NCI-H1436 treated with DMSO at 0.1 percent for 48 hours (cell line): ENCODE measurements around the gene NES.

Experiments used
- DNase-seq: peaks from one replicate; lab custom pipeline; 2025; lab: John Stamatoyannopoulos, UW

Gene NES

DNA sequence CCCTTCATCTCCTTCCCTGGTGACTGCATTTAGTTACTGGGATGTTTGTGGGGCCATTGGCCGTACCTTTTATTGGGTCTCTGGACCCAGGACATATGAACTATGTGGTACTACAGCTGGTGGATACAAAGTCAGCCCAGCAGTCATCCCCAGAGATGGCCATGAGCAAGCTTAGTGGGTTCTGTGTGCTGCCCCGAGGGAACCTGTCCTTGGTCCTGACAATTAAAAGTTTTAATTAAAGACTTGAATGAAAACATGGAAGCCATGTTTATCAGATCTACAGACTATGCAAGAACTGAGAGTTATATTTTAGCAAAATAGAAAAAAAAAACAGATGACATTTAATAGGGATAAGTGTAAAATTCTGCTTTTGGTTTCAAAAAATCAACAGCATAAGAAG lies 2.8 kb upstream of the NES start:
- DNase-seq = no peak

DNA sequence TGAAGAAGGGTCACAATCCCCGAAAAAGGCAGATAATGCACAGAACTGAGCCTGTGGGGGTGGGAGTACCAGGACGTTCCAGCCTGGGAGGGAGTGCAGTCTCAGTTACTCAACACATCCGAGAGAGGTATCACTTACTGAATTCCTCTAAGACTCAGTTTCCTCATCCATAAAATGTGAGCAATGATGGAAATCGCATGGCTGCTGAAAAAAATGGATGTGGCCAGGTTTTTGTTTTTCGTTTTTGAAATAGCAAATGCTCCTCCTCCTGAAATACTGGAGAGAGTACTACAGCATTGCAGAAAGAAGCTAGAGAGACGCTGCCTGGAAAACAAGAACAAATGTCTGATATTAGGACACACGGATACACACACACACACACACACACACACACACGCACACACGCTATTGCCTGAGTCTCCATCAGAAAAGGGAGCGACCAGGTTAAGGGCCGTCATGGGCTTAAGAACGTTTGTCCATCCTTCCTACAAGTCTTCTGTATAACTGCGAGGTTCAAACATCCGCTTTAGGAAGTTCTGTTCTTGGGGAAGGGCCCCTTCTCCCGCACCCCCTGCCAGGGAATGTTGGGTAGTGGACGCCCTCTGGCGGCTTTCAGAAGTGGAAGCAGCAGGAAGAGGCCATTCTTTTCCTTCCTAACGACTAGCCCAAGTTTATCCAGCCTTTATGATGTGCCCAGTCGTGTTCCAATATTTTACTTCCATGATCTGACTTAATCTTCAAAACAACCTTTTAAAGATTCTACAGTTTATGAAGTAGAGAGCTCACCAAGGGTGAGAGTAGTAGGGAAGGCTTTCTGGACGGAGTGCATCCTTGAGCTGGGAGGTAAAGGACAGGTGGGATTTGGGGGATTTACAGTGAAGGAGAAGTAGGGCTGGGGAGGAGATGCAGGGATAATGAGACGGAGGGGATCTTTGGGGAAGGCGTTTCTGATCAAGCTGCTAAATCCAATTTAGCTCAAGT lies 699 bp upstream of the NES start:
- DNase-seq = no peak

DNA sequence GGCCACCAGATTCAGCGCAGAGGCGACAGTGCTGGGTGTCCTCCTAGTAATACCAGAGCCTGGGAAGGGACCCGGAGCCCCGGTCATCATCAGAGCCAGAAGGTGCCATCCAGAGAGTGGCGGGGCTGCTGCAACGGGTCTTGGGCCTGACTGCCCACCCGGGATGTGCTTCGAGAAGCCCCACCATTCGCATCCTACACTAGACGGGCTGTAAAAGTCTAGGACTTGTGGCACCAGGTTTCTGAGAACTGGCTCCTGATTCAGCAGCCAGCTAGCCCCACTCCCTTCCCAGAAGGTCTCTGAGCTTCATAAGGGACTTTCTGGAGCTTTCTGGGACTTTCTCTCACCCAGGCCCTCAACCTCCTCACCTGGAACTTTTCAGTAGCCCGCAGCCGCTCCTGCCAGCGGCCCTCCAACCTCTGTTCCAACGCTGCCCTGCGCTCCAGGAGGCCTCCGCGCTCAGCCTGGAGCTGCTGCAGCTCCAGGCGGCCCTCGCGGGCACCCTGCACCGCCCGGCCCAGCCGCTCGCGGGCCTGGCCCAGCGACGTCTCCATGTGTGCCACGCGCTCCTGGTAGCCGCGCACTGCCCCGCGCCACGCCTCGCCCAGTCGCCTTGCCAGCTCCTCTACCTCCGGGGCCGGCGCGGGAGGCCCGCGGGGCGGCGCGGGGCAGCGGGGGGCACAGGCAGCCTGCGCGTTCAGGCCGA lies 940 bp downstream of the NES start:
- DNase-seq = no peak

DNA sequence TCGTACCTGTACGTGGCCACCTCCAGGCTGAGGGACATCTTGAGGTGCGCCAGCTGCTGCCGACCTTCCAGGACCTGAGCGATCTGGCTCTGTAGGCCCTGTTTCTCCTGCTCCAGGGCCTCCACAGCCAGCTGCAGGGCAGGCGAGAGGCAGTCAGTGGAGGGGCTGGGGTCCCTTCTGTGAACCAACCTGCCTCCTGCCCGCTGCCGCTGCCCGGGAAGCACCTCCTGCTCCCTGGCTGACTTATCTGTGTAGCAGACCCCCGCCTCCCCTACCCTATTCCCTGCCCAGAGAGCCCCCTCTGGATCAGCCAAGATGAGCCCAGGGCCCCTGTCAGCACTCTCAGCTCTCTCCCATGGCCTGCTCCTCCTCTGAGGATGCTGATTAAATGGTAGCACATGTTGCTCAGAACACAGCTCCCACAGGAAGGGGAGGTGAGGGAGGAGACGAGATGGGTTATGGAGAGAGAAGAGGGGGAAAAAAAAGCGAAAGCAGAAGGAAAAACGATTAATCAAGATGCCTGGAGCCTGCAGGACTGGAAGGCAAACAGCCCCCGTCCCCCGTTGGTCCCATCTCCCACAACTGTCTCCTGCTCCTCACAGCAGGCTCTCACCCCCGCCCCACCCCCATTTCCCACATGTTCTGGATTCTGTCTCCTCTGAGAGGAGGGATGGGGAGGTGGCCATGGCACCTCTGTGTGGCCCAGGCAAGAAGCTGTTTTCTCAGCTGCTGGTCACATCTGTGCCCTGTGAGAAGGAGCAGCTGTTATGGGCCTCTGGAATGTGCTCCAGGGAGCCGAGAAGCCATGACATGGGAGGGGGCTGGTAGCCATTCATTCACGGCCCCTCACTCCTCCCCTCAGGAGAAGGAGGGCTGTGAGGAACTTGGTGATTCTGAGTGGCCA lies 1.7 kb downstream of the NES start:
- DNase-seq = no peak

DNA sequence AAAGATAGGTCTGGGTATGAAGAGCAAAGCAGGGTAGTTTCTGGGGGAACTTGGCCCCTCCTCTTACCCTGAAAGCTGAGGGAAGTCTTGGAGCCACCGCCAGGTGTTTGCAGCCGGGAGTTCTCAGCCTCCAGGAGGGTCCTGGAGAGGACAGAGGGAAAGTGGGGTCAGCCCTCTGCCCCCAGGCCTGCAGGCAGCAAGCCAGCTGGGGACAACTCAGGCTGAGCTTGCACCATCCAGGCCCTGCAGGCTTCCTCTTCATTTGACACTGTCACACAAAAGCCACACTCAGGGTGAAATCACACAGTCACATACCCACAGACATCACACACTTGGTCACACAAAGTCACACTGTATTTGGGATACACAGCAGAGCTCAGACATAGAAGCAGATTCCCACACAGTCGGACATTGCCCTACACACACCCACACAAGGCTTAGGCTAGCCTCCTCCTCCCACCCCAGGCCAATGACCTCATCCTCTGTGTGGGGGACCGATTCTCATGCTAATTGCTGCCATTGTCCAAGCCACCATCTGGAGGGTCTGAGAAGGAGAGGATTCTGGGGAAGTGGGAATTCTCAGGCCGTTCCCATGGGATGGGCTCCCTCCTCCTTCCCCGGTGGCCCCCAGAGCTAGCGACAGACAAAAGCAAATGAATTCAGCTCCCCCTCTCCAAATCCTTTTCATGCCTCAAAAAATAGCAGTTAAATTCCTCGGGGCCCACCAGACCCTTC lies 3.7 kb downstream of the NES start:
- no peak for DNase-seq

DNA sequence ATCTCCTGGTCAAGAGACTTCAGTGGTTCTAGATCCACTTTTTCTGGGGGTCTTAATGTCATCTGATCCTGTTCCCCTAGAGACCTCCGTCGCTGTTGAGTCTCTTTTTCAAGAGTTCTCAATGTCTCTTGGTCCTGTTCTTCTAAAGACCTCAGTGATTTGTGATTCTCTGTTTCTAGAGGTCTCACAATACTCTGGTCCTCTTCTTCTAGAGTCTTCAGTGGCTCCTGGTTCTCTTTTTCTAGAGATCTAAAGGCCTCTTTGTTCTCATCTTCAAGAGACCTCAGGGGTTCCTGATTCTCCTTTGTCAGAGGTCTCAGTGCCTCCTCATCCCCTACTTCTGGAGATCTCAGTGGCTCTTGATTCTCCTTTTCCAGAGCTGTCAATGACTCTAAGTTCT lies 5.4 kb downstream of the NES start:
- DNase-seq = no peak

DNA sequence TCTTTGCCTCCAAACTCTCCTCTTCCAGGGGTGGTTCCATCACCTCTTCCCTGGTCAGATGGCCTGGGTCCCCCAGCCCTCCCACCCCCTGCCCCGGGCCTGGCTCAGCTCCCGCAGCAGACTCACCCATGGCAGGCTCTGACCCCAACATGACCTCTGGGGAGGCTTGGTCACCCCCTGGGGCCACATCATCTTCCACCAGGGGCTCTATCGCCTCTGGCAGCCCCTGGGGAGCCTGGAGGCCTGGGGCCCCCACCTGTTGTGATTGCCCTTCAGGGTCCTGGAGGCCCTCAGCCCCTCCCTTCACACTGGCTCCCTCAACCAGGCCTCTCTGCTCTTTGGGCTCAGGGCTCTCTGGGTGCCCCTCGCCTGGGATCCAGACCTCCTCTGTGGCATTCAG lies 6.4 kb downstream of the NES start:
- no peak for DNase-seq

DNA sequence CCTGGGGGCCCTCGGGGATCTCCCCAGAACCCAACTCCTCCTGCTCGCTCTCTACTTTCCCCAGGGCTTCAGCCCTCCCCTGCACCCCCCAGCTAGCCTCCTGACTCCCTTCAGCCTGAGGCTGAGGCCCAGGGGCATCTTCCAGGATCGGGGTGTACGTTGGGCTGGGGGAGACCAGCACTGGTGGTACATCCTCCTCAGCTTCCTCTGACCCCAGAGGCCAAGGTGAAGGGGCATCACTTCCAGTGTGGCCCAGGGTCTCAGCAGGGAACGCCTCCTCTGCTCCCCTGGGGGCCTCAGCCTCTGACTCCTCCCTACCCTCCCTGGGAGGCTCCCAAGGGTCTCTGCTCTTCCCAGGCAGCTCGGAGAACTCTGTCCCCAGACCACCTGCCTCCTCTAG lies 6.8 kb downstream of the NES start:
- no peak for DNase-seq

DNA sequence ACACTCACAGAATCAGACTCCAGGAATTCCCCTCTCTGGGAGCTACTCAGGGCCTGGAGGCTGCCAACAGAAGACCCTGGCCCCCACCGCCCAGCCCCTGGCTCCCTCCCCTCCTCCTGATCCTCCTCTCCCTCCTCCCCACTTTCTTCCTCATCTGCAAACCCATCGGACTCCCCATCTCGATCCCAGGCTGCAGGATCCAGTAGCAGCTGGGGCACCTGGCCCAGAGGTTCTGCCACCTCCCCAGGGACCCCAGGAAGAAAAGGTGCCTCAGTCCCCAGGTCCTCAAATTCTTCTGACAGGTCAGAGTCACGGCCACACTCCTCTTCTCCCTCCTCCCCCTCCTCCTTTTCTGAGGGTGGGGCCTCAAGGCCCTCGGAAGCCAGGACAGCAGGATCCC lies 7.4 kb downstream of the NES start:
- DNase-seq = no peak

DNA sequence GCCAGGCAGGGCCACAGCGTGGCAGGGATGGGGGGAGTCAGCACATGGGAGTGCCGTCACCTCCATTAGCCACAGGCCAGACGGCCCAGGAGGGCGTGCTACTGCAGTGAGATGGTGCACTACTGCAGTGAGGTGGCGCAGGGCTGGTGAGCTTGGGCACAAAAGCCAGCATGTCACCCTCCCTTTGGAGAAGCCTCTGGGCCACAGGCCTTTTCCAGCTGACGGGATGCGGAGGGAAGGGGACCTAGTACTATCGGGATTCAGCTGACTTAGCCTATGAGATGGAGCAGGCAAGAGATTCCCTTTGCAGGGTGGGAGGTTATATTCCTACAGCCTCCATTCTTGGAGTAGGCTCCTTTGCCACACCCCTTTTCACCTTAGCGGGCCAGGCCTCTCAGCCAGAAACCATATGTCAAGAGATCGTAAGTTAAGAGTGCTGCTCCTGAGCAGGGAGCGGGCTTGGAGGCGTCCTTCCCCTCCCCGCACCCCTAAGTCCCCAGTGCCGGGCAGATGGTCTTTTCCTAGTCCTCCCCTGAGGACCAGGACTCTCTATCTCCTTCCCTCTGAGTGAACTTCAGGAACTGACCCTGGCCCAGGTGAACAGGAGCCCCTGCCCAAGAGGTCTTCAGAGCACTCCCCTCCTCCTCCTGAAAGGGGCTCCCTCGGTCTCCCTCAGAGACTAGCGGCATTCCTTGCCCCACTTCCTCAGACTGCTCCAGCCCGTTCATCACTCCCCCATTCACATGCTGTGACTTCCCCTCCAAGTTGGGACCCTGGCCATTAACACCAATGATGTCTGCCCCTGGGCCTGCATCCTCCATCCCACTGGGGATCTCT lies 8.2 kb downstream of the NES start:
- DNase-seq = no peak

DNA sequence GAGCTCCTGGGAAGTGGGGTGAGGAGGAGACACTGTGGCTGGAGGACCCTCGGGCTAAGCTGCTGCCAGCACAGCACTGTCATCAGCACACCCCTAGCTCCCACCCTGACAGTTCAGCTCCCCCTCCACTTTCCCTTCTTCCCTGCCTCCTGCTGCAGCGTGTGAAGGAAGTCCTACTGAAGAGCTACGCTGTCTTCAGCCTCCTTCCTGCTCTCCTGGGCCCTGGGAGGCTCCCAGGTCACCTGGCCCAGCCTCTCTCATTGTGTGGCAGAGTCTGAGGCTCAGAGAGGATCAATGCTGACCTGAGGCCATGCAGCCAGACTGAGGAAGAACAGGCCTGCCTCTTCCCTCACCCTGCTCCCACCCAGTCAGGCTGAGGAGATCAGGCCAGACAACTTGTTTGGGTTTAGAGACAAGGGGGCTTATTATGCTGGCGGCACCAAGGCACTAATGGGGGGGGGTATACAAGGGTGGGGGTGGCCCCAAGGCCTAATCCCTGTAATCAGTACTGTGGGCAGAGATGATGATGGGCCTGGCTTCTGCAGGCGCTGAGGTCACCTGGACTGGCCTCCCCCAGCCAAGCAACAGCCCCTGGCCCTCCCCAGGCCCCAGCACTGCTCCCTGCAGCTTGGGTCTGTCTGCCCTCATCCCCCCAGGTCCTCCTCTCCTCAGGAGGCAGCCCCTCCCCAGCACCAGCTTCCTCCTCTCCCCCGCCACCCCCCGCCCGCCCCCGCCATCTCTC lies 9.1 kb downstream of the NES start:
- DNase-seq = no peak

DNA sequence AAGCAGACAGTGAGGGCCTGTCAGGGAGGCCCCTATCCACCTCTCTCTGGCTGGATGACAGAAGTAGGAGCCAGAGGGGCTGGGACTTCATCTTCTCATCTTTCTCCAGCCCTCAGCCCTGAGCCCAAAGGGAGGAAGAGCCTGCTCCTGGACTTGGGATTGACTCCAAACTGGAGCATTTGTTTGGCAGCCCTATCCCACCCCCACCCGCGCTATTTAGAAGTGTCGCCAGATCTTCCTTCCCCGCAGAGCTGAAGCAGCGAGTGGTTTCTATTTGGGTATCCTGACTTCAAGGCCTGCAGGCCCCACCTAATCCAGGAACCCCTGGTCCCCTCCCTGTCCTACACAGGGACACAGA lies 9.6 kb downstream of the NES start:
- no peak for DNase-seq

DNA sequence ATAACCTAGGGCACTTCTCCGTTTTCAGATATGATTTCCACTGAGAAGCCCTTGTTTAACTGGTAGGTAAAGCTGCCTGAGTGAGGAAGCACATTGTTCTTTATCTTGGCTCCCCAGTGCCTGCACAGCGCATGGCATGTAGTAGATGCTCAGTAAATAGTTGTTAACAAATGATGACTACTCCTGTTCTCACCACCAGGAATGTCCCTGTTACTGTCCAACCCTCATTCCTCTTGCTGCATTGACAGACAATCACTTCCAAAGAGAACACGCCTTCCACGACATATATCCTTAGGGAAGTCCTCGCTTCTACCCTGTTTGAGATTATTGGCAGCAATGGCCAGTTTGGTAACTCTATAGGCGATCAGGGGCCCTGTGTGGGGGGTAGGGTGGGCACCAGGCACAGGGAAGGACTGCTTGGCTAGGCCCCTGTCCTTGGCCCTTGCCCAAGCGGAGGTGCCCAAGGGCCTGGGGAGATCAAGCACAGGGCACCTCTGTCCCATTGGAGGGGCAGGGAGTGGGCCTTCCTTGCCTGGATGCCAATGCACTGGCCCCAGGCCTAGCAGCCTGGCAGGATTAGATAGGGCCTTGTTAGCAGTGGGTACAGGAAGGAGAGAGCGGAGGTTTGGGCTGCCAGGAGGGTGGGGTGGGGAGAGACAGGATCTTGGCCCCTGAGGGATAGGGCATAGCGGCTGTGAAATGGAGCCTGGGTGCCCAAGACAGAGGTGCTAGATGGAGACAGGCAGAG lies 10.2 kb downstream of the NES start:
- no peak for DNase-seq

DNA sequence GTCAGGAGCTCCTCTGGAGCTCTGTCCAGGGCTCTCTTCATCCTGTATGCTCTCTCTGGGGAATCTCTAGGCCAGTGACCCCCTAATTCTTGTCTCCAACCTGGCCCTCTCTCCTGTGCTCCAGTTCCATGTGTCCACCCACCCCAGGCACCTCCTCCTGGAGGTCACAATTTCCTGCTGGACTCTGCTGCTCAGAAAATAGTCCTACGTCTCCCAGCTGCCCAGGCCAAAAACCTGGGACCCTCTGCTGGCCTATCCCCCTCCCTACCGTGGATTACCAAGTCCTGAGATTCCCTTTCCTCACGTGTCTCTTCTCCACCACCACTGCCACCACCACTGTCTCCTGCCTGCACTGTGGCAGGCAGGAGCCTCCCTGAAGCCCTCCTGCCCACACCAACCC lies 11.7 kb downstream of the NES start:
- DNase-seq = no peak

DNA sequence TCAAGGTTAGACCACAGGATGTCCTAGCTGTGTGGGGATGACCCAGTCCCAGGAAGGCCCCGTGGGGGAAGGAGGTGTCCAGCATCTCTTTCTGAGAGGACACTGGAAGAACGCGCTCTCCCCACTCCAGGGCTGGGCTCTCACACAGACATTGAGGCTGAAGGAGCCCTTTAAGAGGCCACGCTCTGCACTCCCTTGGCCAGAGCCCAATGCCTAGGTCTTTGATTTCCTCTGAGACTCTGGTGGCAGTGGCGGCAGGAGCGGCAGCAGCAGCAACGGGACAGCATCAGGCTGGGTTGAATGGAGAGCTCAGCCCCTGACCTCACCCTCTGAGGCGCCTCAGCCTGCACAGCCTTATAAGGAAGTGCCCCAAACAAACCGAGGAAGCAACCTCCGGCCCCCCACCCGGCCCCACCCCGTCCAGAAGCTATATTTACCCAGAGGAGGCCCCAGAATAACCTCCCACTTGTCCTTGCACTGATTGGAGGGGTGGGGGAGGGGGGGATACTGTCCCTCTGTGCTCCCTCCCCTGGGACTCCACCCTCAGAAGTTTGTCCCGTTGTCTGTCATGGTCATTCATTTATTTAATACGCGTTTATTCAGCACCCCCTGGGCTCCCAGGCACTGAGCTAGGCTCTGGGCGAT lies 12.3 kb downstream of the NES start:
- no peak for DNase-seq

DNA sequence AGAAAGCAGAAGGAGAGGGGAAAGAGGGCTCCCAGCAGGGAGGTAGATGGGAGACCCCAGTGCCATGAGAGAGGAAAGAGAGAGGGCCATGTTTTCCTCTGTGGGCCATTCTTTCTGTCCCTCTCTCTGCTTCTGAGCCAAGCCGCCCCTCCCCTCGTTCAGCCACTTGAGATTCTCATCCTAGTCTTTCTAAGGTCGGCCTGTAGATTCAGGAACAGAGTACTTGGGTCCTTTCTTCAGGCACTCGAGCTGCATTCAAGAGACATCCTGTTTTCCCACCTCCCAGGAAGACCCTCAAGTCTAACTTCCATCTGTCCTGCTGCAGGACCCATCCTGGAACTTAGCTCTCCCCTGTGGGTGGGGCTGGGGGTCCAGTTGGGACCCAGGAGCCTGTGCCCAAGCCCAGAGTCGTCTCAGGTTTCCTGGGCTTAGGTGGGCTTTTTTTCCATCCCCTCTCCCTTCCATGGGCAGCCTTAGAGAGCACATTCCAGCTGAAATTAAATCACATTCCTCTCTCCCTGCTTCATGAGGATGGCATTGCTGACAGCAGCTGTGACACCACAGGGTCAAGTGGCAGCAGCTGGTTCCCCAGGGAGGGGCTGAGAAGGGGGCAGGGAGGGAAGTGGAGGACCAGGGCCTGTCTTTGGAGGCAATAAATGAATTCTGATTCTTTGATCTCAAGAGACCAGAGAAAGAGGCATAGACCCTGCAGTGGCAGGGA lies 13.0 kb downstream of the NES start:
- DNase-seq = no peak

DNA sequence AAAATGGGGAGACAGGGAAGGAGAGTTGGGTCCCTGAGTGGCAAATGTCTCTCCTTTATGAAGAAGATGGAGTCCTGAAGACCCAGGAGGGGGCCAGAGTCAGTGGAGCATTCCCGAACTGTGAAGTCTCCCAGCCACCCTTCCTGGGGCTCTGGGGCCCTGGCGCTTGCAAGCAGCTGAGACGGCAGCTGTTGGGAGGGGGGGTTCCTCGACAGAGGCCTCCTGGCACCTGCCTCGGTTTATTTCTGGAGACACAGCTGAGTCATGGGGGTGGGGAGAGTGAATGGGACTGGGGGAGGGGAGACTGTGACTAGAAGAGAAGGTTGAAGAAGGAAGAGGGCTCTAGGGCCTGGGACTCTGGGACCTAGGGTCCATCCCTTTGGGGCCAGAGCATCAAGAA lies 14.0 kb downstream of the NES start:
- DNase-seq = no peak

DNA sequence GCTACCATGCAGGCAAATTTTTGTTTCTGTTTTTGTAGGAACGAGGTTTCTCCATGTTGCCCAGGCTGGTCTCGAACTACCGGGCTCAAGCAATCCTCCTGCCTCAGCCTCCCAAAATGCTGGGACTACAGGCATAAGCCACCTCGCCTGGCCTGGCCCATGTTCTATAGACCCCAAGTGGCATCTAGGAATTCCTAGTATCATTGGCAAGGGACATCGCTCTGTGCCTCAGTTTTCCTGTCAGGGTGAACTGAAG lies 14.5 kb downstream of the NES start:
- no peak for DNase-seq
